ENCODE data around the gene ATP1B1. TPM values are rescaled to one million over a fixed set of nuclear protein-coding genes. Genes with fewer than 3 reads are reported as not detected.

The ATP1B1 gene
- total and polyA plus RNA-seq, 2 experiments from 2014 or later: 6.9 to 16.1 TPM

DNA sequence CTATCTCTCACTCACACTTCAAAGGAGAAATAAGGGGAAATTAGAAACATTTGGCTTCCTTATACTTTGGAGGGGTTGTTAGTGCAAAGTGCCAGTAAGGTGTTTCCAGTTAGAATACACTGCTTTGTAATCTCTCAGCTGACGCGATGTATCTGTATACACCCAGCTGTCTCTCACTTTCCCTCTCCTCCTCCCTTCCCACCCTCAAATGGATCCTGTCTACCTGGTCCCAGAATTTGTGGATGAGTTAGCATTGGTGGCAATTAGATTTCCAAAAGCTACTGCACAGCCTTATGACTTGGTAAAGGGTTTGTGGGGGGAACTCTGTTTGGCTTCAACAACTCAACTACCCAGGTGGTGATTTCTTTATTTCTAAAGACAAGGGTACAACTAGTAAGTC lies 10.5 kb downstream of the ATP1B1 start:
- Histone ChIP-seq H3F3A (ENCODE audit: insufficient read depth) (peaks cover 16% of the 10 kb centered on the region), H3K4me2 (ENCODE audit: unreplicated experiment) (no peak overlapping the region), H3K79me2 (ENCODE audit: insufficient read depth) (no peaks in the 10 kb centered on the region; the same call in 1 of the 2 replicates), H3K9me2 (ENCODE audit: insufficient read depth) (no peaks in the 10 kb centered on the region), H3K27me3 (replicated peaks; ENCODE audit: insufficient read depth) (no peaks in the 10 kb centered on the region), H3K4me1 (ENCODE audit: insufficient read depth) (peaks cover 35% of the 10 kb centered on the region), H3K9ac (no peak overlapping the region), H3K36me3 (ENCODE audit: low read depth) (peaks cover 4% of the 10 kb centered on the region; the same call in 1 of the 2 replicates), H3K9me3 (ENCODE audit: low read depth) (no peaks in the 10 kb centered on the region), H3K4me3 (no peak overlapping the region), H3K27ac (no peak overlapping the region), H2AFZ (no peak overlapping the region), H4K20me1 (ENCODE audit: insufficient read depth) (no peaks in the 10 kb centered on the region)
- DNase-seq: no peak
- no peak for TF ChIP-seq EZH2phosphoT487 (IDR thresholded peaks at IDR 0.05; ENCODE audit: insufficient read depth, low read depth)
- TF ChIP-seq EZH2 (IDR thresholded peaks at IDR 0.05; ENCODE audit: insufficient read depth, poor library complexity, severe bottlenecking): no peak
- 94 to 96% methylated on average over 2 of the region's 2 CpGs for WGBS, 2 experiments (ENCODE audit: low coverage in 1 of 2, low lambda C conversion rate in 2 of 2, missing lambda C conversion rate in 2 of 2)
- in situ Hi-C loops (cut with MboI): loop anchor here (25.0 kb wide), 1 partner anchor 680 kb away; no protein-coding TSS in a partner anchor

DNA sequence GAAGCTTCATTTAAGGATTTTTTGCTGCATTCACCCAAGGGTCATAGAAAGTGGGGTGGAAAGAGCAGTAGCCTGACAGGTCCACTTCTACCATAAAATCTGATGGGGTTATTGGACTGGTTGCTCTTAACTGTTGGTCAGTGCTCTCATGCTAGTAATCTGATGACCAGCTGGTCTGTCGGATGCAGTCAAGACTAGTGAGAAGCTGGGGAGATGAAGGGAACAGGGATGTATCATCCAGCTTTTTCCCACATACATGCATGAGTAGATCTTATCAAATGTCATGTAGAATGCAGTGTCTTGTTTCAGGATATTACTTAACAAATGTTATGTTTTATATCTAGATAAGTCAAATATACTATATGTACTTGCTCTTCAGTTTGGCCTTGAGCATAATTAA lies 11.1 kb downstream of the ATP1B1 start:
- H3K79me2 ChIP-seq (ENCODE audit: insufficient read depth): no peaks in the 10 kb centered on the region; the same call in 1 of the 2 replicates
- no peak overlapping the region for H3K4me3 ChIP-seq
- H3K27ac ChIP-seq: no peak overlapping the region
- H4K20me1 ChIP-seq (ENCODE audit: insufficient read depth): no peaks in the 10 kb centered on the region
- in situ Hi-C loops (cut with MboI): loop anchor here (25.0 kb wide), 1 partner anchor 680 kb away; no protein-coding TSS in a partner anchor
- no peak overlapping the region for H3K9ac ChIP-seq
- no peaks in the 10 kb centered on the region for H3K9me3 ChIP-seq (ENCODE audit: low read depth)
- no peak for DNase-seq
- no peaks in the 10 kb centered on the region for H3K27me3 ChIP-seq (replicated peaks; ENCODE audit: insufficient read depth)
- H2AFZ ChIP-seq: no peak overlapping the region
- H3K4me2 ChIP-seq (ENCODE audit: unreplicated experiment): no peak overlapping the region
- peaks cover 32% of the 10 kb centered on the region for H3K4me1 ChIP-seq (ENCODE audit: insufficient read depth)
- peaks cover 15% of the 10 kb centered on the region for H3F3A ChIP-seq (ENCODE audit: insufficient read depth)
- H3K36me3 ChIP-seq (ENCODE audit: low read depth): peaks cover 4% of the 10 kb centered on the region; the same call in 1 of the 2 replicates
- 88 to 89% methylated on average over 1 of the region's 1 CpG for WGBS, 2 experiments (ENCODE audit: low coverage in 1 of 2, low lambda C conversion rate in 2 of 2, missing lambda C conversion rate in 2 of 2)
- TF ChIP-seq EZH2 (IDR thresholded peaks at IDR 0.05; ENCODE audit: insufficient read depth, poor library complexity, severe bottlenecking): no peak
- TF ChIP-seq EZH2phosphoT487 (IDR thresholded peaks at IDR 0.05; ENCODE audit: insufficient read depth, low read depth): no peak
- H3K9me2 ChIP-seq (ENCODE audit: insufficient read depth): no peaks in the 10 kb centered on the region

DNA sequence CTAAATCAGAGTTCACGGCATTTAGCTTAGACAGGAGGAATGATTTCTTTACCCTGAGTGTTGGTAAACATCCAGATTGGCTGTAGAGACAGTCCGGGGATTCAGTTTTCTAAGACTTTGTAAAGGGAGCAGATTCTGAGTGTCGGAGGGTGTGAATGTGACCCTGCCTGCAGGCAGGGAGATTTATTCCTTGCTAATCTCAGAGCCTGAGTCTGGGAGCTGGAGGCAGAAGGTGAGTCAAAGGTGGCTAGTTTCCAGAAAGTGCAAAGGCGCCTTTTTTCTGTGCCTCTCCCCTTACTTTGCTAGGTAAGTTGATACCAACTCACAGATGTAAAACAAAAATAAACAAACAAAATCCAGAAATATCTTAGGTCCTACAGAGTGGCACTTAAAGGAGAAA lies 11.7 kb downstream of the ATP1B1 start:
- H3K27me3 ChIP-seq (replicated peaks; ENCODE audit: insufficient read depth): no peaks in the 10 kb centered on the region
- in situ Hi-C loops (cut with MboI): loop anchor here (25.0 kb wide), 1 partner anchor 681 kb away; no protein-coding TSS in a partner anchor

DNA sequence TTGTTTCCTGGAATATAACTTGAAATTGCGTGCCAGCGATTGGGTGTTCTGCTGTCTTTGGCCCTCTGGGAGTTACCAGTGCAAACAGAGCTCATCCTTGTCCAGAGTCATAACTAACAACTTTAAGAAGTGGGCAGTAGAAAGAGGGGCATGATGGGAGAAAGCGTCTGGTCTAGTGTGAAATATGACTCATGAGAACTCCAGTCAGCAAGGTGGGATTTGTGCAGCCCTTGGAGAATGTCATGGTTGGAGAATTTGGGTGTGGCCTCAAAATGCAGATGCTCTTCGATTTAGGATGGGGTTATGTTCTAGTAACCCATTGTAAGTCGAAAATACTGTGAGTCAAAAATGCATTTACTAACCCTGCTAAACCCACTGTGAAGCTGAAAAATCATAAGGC lies 12.9 kb downstream of the ATP1B1 start:
- Histone ChIP-seq H3F3A (ENCODE audit: insufficient read depth) (peaks cover 13% of the 10 kb centered on the region), H3K4me3 (no peak overlapping the region), H3K9ac (no peak overlapping the region), H3K9me2 (ENCODE audit: insufficient read depth) (no peaks in the 10 kb centered on the region), H3K27ac (peak overlapping the region; percentile 42), H3K4me2 (ENCODE audit: unreplicated experiment) (no peak overlapping the region), H3K9me3 (ENCODE audit: low read depth) (no peaks in the 10 kb centered on the region), H3K27me3 (replicated peaks; ENCODE audit: insufficient read depth) (no peaks in the 10 kb centered on the region), H3K4me1 (ENCODE audit: insufficient read depth) (peaks cover 14% of the 10 kb centered on the region), H3K79me2 (ENCODE audit: insufficient read depth) (no peaks in the 10 kb centered on the region), H4K20me1 (ENCODE audit: insufficient read depth) (no peaks in the 10 kb centered on the region), H3K36me3 (ENCODE audit: low read depth) (peaks cover 2% of the 10 kb centered on the region; the same call in 1 of the 2 replicates), H2AFZ (peak overlapping the region; percentile 52)
- TF ChIP-seq EZH2 (IDR thresholded peaks at IDR 0.05; ENCODE audit: insufficient read depth, poor library complexity, severe bottlenecking): no peak
- no peak for TF ChIP-seq EZH2phosphoT487 (IDR thresholded peaks at IDR 0.05; ENCODE audit: insufficient read depth, low read depth)
- DNase-seq: peak; percentile 68
- 41% methylated on average over 5 of the region's 5 CpGs for WGBS, 2 experiments (ENCODE audit: low coverage in 1 of 2, low lambda C conversion rate in 2 of 2, missing lambda C conversion rate in 2 of 2)
- in situ Hi-C loops (cut with MboI): loop anchor here (25.0 kb wide), 1 partner anchor 682 kb away; no protein-coding TSS in a partner anchor

More for the DNA sequence above, 11.7 kb downstream of the ATP1B1 start:
- no peak overlapping the region for H2AFZ ChIP-seq
- peaks cover 4% of the 10 kb centered on the region; the same call in 1 of the 2 replicates for H3K36me3 ChIP-seq (ENCODE audit: low read depth)
- H3K4me1 ChIP-seq (ENCODE audit: insufficient read depth): peaks cover 25% of the 10 kb centered on the region
- no peak overlapping the region for H3K4me3 ChIP-seq
- H3K9me3 ChIP-seq (ENCODE audit: low read depth): no peaks in the 10 kb centered on the region
- H3K27ac ChIP-seq: no peak overlapping the region
- H3K4me2 ChIP-seq (ENCODE audit: unreplicated experiment): no peak overlapping the region
- peaks cover 13% of the 10 kb centered on the region for H3F3A ChIP-seq (ENCODE audit: insufficient read depth)
- no peak for TF ChIP-seq EZH2phosphoT487 (IDR thresholded peaks at IDR 0.05; ENCODE audit: insufficient read depth, low read depth)
- H3K9ac ChIP-seq: no peak overlapping the region
- H3K9me2 ChIP-seq (ENCODE audit: insufficient read depth): no peaks in the 10 kb centered on the region
- no peaks in the 10 kb centered on the region for H3K79me2 ChIP-seq (ENCODE audit: insufficient read depth)
- WGBS, 2 experiments (ENCODE audit: low coverage in 1 of 2, low lambda C conversion rate in 2 of 2, missing lambda C conversion rate in 2 of 2): 99 to 100% methylated on average over 4 of the region's 4 CpGs
- no peaks in the 10 kb centered on the region for H4K20me1 ChIP-seq (ENCODE audit: insufficient read depth)
- no peak for DNase-seq

Data from GM23248 (cell line).